HEK293 (cell line): Measurements from ENCODE around the gene FAM149B1.

Source experiments
- KLF7 ChIP-seq: fragments of 450-650 bp; formaldehyde crosslinking; IDR thresholded peaks from 2 replicates; pipeline ENCODE4 v1.5.1; 2016; ENCODE audit warnings: missing biosample characterization, missing genetic modification characterization, borderline replicate concordance
- PATZ1 ChIP-seq: fragments of 450-650 bp; formaldehyde crosslinking; IDR thresholded peaks from 2 replicates; pipeline ENCODE4 v1.5.1; 2016; ENCODE audit warnings: missing biosample characterization, missing genetic modification characterization
- PBX3 ChIP-seq: sonication (generic); formaldehyde crosslinking; IDR thresholded peaks from 2 replicates; pipeline ENCODE4 v1.8.1; 2022; ENCODE audit warnings: mild to moderate bottlenecking, moderate library complexity, missing genetic modification reagents
- SCRT2 ChIP-seq: fragments of 450-650 bp; formaldehyde crosslinking; IDR thresholded peaks from 2 replicates; pipeline ENCODE4 v1.5.1; 2016; ENCODE audit warnings: missing biosample characterization, missing genetic modification characterization
- SP2 ChIP-seq: fragments of 450-650 bp; formaldehyde crosslinking; IDR thresholded peaks from 2 replicates; pipeline ENCODE4 v1.5.1; 2016; ENCODE audit warnings: missing biosample characterization, missing genetic modification characterization
- TSHZ1 ChIP-seq: fragments of 450-650 bp; formaldehyde crosslinking; IDR thresholded peaks from 2 replicates; pipeline ENCODE4 v1.5.1; 2016; ENCODE audit warnings: missing biosample characterization, missing genetic modification characterization, borderline replicate concordance
- ZBTB21 ChIP-seq: fragments of 450-650 bp; formaldehyde crosslinking; IDR thresholded peaks from 2 replicates; pipeline ENCODE4 v1.5.1; 2017; ENCODE audit warnings: missing biosample characterization, missing genetic modification characterization
- ZBTB44 ChIP-seq: fragments of 450-650 bp; IDR thresholded peaks from 2 replicates; pipeline ENCODE4 v1.5.1; 2018; ENCODE audit warnings: missing biosample characterization, mild to moderate bottlenecking, missing genetic modification characterization
- ZEB2 ChIP-seq: fragments of 450-650 bp; formaldehyde crosslinking; IDR thresholded peaks from 2 replicates; pipeline ENCODE4 v1.5.1; 2016; ENCODE audit warnings: missing biosample characterization, missing genetic modification characterization
- ZFP41 ChIP-seq: fragments of 450-650 bp; formaldehyde crosslinking; IDR thresholded peaks from 2 replicates; pipeline ENCODE4 v1.5.1; 2016; ENCODE audit warnings: missing biosample characterization, missing genetic modification characterization, borderline replicate concordance
- ZNF132 ChIP-seq: fragments of 450-650 bp; formaldehyde crosslinking; IDR thresholded peaks from 2 replicates; pipeline ENCODE4 v1.5.1; 2017; ENCODE audit warnings: missing biosample characterization, missing genetic modification characterization, borderline replicate concordance
- ZNF19 ChIP-seq: fragments of 450-650 bp; formaldehyde crosslinking; IDR thresholded peaks from 2 replicates; pipeline ENCODE4; 2016; ENCODE audit warnings: missing biosample characterization, missing genetic modification characterization, low read depth
- ZNF214 ChIP-seq: fragments of 450-650 bp; formaldehyde crosslinking; IDR thresholded peaks from 2 replicates; pipeline ENCODE4 v1.5.1; 2017; ENCODE audit warnings: missing biosample characterization, mild to moderate bottlenecking, missing genetic modification characterization, borderline replicate concordance
- ZNF223 ChIP-seq: fragments of 450-650 bp; formaldehyde crosslinking; IDR thresholded peaks from 2 replicates; pipeline ENCODE4 v1.5.1; 2016; ENCODE audit warnings: missing biosample characterization, missing genetic modification characterization
- ZNF23 ChIP-seq: fragments of 450-650 bp; formaldehyde crosslinking; IDR thresholded peaks from 2 replicates; pipeline ENCODE4 v1.5.1; 2016; ENCODE audit warnings: missing biosample characterization, missing genetic modification characterization, borderline replicate concordance
- ZNF335 ChIP-seq: fragments of 450-650 bp; formaldehyde crosslinking; conservative IDR thresholded peaks from 2 replicates; pipeline ENCODE4 v1.5.1; 2016; ENCODE audit warnings: missing biosample characterization, missing genetic modification characterization
- ZNF394 ChIP-seq: fragments of 450-650 bp; formaldehyde crosslinking; IDR thresholded peaks from 2 replicates; pipeline ENCODE4 v1.5.1; 2016; ENCODE audit warnings: missing biosample characterization, missing genetic modification characterization, mild to moderate bottlenecking, moderate library complexity, borderline replicate concordance
- ZNF501 ChIP-seq: fragments of 450-650 bp; formaldehyde crosslinking; IDR thresholded peaks from 2 replicates; pipeline ENCODE4 v1.5.1; 2016; ENCODE audit warnings: missing biosample characterization, missing genetic modification characterization
- ZNF513 ChIP-seq: fragments of 450-650 bp; IDR thresholded peaks from 2 replicates; pipeline ENCODE4 v1.5.1; 2018; ENCODE audit warnings: missing biosample characterization, missing genetic modification characterization
- ZNF530 ChIP-seq: fragments of 450-650 bp; formaldehyde crosslinking; IDR thresholded peaks from 2 replicates; pipeline ENCODE4 v1.5.1; 2016; ENCODE audit warnings: low read depth, missing biosample characterization, missing genetic modification characterization
- ZNF768 ChIP-seq: fragments of 450-650 bp; formaldehyde crosslinking; IDR thresholded peaks from 2 replicates; pipeline ENCODE4 v1.5.1; 2018; ENCODE audit warnings: missing biosample characterization, mild to moderate bottlenecking, missing genetic modification characterization
- ZNF843 ChIP-seq: fragments of 450-650 bp; formaldehyde crosslinking; IDR thresholded peaks from 2 replicates; pipeline ENCODE4 v1.5.1; 2016; ENCODE audit warnings: missing biosample characterization, missing genetic modification characterization

The FAM149B1 gene

GRCh38 chr10:73246646-73247508 lies 79.0 kb downstream of the FAM149B1 start, which contains the start of gene DNAJC9 (continued):
- no peak for TF ChIP-seq ZBTB44 (tag by site-specific recombination)
- peak; percentile 85 for TF ChIP-seq SP2 (tag by site-specific recombination)
- 0 out of 2 replicates have a peak, but pooled peaks have one; percentile 22 for TF ChIP-seq SCRT2 (tag by site-specific recombination)
- peak; percentile 96 for TF ChIP-seq ZEB2
- peak; percentile 100 for TF ChIP-seq ZNF501 (tag by site-specific recombination)
- TF ChIP-seq ZNF132 = no peak
- TF ChIP-seq ZFP41 = no peak
- TF ChIP-seq ZNF394 (tag by site-specific recombination) = peak; percentile 67; the same call in 1 of the 2 replicates
- TF ChIP-seq KLF7 = peak; percentile 94
- no peak for TF ChIP-seq ZNF530 (tag by site-specific recombination)
- TF ChIP-seq PATZ1 (tag by site-specific recombination) = peak; percentile 94
- no peak for TF ChIP-seq TSHZ1
- TF ChIP-seq ZNF23 (tag by site-specific recombination) = no peak
- TF ChIP-seq ZNF513 (tag by site-specific recombination) = no peak
- TF ChIP-seq ZNF843 (tag by site-specific recombination) = no peak
- no peak for TF ChIP-seq ZNF214 (tag by site-specific recombination)
- TF ChIP-seq ZNF19 (tag by site-specific recombination) = no peak
- peak; percentile 91; the same call in 1 of the 2 replicates for TF ChIP-seq PBX3 (CRISPR knock-in tag)
- TF ChIP-seq ZBTB21 = peak; percentile 76
- no peak for TF ChIP-seq ZNF223 (tag by site-specific recombination)
- TF ChIP-seq ZNF335 (tag by site-specific recombination) = peak; percentile 83
- no peak for TF ChIP-seq ZNF768 (tag by site-specific recombination)
